ENCODE measurements around the gene ITGB2. TPM values are rescaled to one million over a fixed set of nuclear protein-coding genes. Genes with fewer than 3 reads are reported as not detected.

ITGB2 gene
- total RNA-seq, 5 donors from 2014 or later (not counting 1 experiment from before 2014, with no cell fraction given), result 249 to 498 (median 304) TPM

- Mint-ChIP-seq H3K27me3 (no peaks in the 10 kb centered on the region), H3K9me3 (no peaks in the 10 kb centered on the region), H3K4me3 (no peak overlapping the region), H3K4me1 (peaks cover 5 to 13% (median 9%) of the 10 kb centered on the region in 3 donors), H3K36me3 (peaks cover 11% of the 10 kb centered on the region), H3K27ac (no peak overlapping the region)
- H3K27me3 ChIP-seq (replicated peaks in 1 of 2; ENCODE audit: control insufficient read depth in 2 of 2, extremely low read depth in 1 of 2, insufficient read depth in 2 of 2, low read length in 1 of 2), result no peaks in the 10 kb centered on the region
- no peak overlapping the region for H3K27ac ChIP-seq (ENCODE audit: low read length)
- peaks cover 3 to 43% of the 10 kb centered on the region in 2 experiments for H3K4me1 ChIP-seq (ENCODE audit: control insufficient read depth in 1 of 2, extremely low read depth in 1 of 2, insufficient read depth in 2 of 2, low read length in 2 of 2)
- H3K4me3 ChIP-seq (ENCODE audit: control insufficient read depth in 1 of 2, extremely low read depth in 1 of 2, low read length in 1 of 2), result no peak overlapping the region
- no peak for DNase-seq
- no peak for ATAC-seq (replicated peaks in 1 of 4)
- ChIA-PET CTCF (no interaction called here), POLR2A (no interaction called here)
- WGBS (ENCODE audit: insufficient coverage), result 98% methylated on average over 18 of the region's 24 CpGs
- H3K36me3 ChIP-seq (ENCODE audit: control insufficient read depth in 2 of 2, extremely low read depth in 1 of 2, insufficient read depth in 1 of 2, low read length in 1 of 2), result peaks cover 38 to 70% of the 10 kb centered on the region in 2 donors
- no peaks in the 10 kb centered on the region for H3K9me3 ChIP-seq
Measured at GRCh38 chr21:44887807-44888580, 32.7 kb downstream of the ITGB2 start.

GRCh38 chr21:44887126-44887806 lies 33.4 kb downstream of the ITGB2 start:
- ATAC-seq (replicated peaks in 1 of 4) (no peak), DNase-seq (no peak)
- Histone ChIP-seq H3K36me3 (ENCODE audit: control insufficient read depth in 2 of 2, extremely low read depth in 1 of 2, insufficient read depth in 1 of 2, low read length in 1 of 2) (peaks cover 35 to 68% of the 10 kb centered on the region in 2 donors), H3K4me3 (ENCODE audit: control insufficient read depth in 1 of 2, extremely low read depth in 1 of 2, low read length in 1 of 2) (no peak overlapping the region), H3K4me1 (ENCODE audit: control insufficient read depth in 1 of 2, extremely low read depth in 1 of 2, insufficient read depth in 2 of 2, low read length in 2 of 2) (peaks cover 0 to 38% of the 10 kb centered on the region in 2 experiments), H3K27ac (ENCODE audit: low read length) (no peak overlapping the region), H3K27me3 (replicated peaks in 1 of 2; ENCODE audit: control insufficient read depth in 2 of 2, extremely low read depth in 1 of 2, insufficient read depth in 2 of 2, low read length in 1 of 2) (no peaks in the 10 kb centered on the region), H3K9me3 (no peaks in the 10 kb centered on the region)
- Mint-ChIP-seq H3K4me1 (peaks cover 2 to 13% (median 5%) of the 10 kb centered on the region in 3 donors), H3K9me3 (no peaks in the 10 kb centered on the region), H3K4me3 (no peak overlapping the region), H3K27me3 (no peaks in the 10 kb centered on the region), H3K36me3 (peaks cover 11% of the 10 kb centered on the region), H3K27ac (no peak overlapping the region)
- ChIA-PET POLR2A (no interaction called here), CTCF (no interaction called here)
- 94% methylated on average over 9 of the region's 11 CpGs for WGBS (ENCODE audit: insufficient coverage)

- H3K27me3 Mint-ChIP-seq, result no peaks in the 10 kb centered on the region
- no peaks in the 10 kb centered on the region for H3K27me3 ChIP-seq (replicated peaks in 1 of 2; ENCODE audit: control insufficient read depth in 2 of 2, extremely low read depth in 1 of 2, insufficient read depth in 2 of 2, low read length in 1 of 2)
- no peak overlapping the region for H3K4me3 Mint-ChIP-seq
- peaks cover 5 to 38% of the 10 kb centered on the region in 2 experiments for H3K4me1 ChIP-seq (ENCODE audit: control insufficient read depth in 1 of 2, extremely low read depth in 1 of 2, insufficient read depth in 2 of 2, low read length in 2 of 2)
- H3K9me3 ChIP-seq, result no peaks in the 10 kb centered on the region
- no peak overlapping the region for H3K4me3 ChIP-seq (ENCODE audit: control insufficient read depth in 1 of 2, extremely low read depth in 1 of 2, low read length in 1 of 2)
- ATAC-seq (replicated peaks in 1 of 4) (no peak), DNase-seq (no peak)
- peaks cover 11% of the 10 kb centered on the region for H3K36me3 Mint-ChIP-seq
- CTCF ChIA-PET, result no interaction called here
- POLR2A ChIA-PET, result no interaction called here
- peak overlapping the region; percentile 52 for H3K27ac Mint-ChIP-seq
- H3K27ac ChIP-seq (ENCODE audit: low read length), result no peak overlapping the region
- peaks cover 11 to 19% (median 14%) of the 10 kb centered on the region in 3 donors for H3K4me1 Mint-ChIP-seq
- 95% methylated on average over 35 of the region's 44 CpGs for WGBS (ENCODE audit: insufficient coverage)
- H3K36me3 ChIP-seq (ENCODE audit: control insufficient read depth in 2 of 2, extremely low read depth in 1 of 2, insufficient read depth in 1 of 2, low read length in 1 of 2), result peaks cover 32 to 60% of the 10 kb centered on the region in 2 donors
- no peaks in the 10 kb centered on the region for H3K9me3 Mint-ChIP-seq
Measured at GRCh38 chr21:44886113-44887075, 34.3 kb downstream of the ITGB2 start.

- Mint-ChIP-seq H3K36me3 (peaks cover 8% of the 10 kb centered on the region), H3K27me3 (no peaks in the 10 kb centered on the region), H3K4me1 (peaks cover 19 to 27% (median 19%) of the 10 kb centered on the region in 3 donors), H3K9me3 (no peaks in the 10 kb centered on the region), H3K4me3 (no peak overlapping the region), H3K27ac (no peak overlapping the region)
- POLR2A ChIA-PET, result no interaction called here
- Histone ChIP-seq H3K27ac (ENCODE audit: low read length) (no peak overlapping the region), H3K4me1 (ENCODE audit: control insufficient read depth in 1 of 2, extremely low read depth in 1 of 2, insufficient read depth in 2 of 2, low read length in 2 of 2) (peaks cover 13 to 34% of the 10 kb centered on the region in 2 experiments), H3K9me3 (no peaks in the 10 kb centered on the region), H3K27me3 (replicated peaks in 1 of 2; ENCODE audit: control insufficient read depth in 2 of 2, extremely low read depth in 1 of 2, insufficient read depth in 2 of 2, low read length in 1 of 2) (no peaks in the 10 kb centered on the region), H3K36me3 (ENCODE audit: control insufficient read depth in 2 of 2, extremely low read depth in 1 of 2, insufficient read depth in 1 of 2, low read length in 1 of 2) (peaks cover 32 to 52% of the 10 kb centered on the region in 2 donors), H3K4me3 (ENCODE audit: control insufficient read depth in 1 of 2, extremely low read depth in 1 of 2, low read length in 1 of 2) (no peak overlapping the region)
- WGBS (ENCODE audit: insufficient coverage), result 80% methylated on average over 5 of the region's 11 CpGs
- ATAC-seq (replicated peaks in 1 of 4) (no peak), DNase-seq (no peak)
- CTCF ChIA-PET, result no interaction called here
Measured at GRCh38 chr21:44885615-44886014, 35.1 kb downstream of the ITGB2 start.

GRCh38 chr21:44884097-44884496 lies 36.6 kb downstream of the ITGB2 start:
- Mint-ChIP-seq H3K36me3 (peaks cover 4% of the 10 kb centered on the region), H3K9me3 (no peaks in the 10 kb centered on the region), H3K4me3 (no peak overlapping the region), H3K27ac (peak overlapping the region in 1 of 2 donors; percentile 39), H3K4me1 (peaks cover 23 to 32% (median 24%) of the 10 kb centered on the region in 3 donors), H3K27me3 (no peaks in the 10 kb centered on the region)
- Histone ChIP-seq H3K27me3 (replicated peaks in 1 of 2; ENCODE audit: control insufficient read depth in 2 of 2, extremely low read depth in 1 of 2, insufficient read depth in 2 of 2, low read length in 1 of 2) (no peaks in the 10 kb centered on the region), H3K4me3 (ENCODE audit: control insufficient read depth in 1 of 2, extremely low read depth in 1 of 2, low read length in 1 of 2) (no peak overlapping the region), H3K36me3 (ENCODE audit: control insufficient read depth in 2 of 2, extremely low read depth in 1 of 2, insufficient read depth in 1 of 2, low read length in 1 of 2) (peaks cover 18 to 37% of the 10 kb centered on the region in 2 donors), H3K27ac (ENCODE audit: low read length) (peak overlapping the region; percentile 14), H3K9me3 (no peaks in the 10 kb centered on the region), H3K4me1 (ENCODE audit: control insufficient read depth in 1 of 2, extremely low read depth in 1 of 2, insufficient read depth in 2 of 2, low read length in 2 of 2) (peaks cover 19 to 30% of the 10 kb centered on the region in 2 experiments)
- no peak for ATAC-seq (replicated peaks in 1 of 4)
- CTCF ChIA-PET, result interaction anchor here in 1 of 2 donors (0.6 to 0.7 kb wide), 3 partner anchors 48 to 83 kb away, joined by 6 to 7 read pairs (median 6); no protein-coding TSS in a partner anchor
- POLR2A ChIA-PET, result no interaction called here
- DNase-seq, result no peak
- WGBS (ENCODE audit: insufficient coverage), result 62% methylated on average over 6 of the region's 7 CpGs

- 96% methylated on average over 11 of the region's 11 CpGs for WGBS (ENCODE audit: insufficient coverage)
- Histone ChIP-seq H3K27me3 (replicated peaks in 1 of 2; ENCODE audit: control insufficient read depth in 2 of 2, extremely low read depth in 1 of 2, insufficient read depth in 2 of 2, low read length in 1 of 2) (no peaks in the 10 kb centered on the region), H3K27ac (ENCODE audit: low read length) (no peak overlapping the region), H3K9me3 (no peaks in the 10 kb centered on the region), H3K4me1 (ENCODE audit: control insufficient read depth in 1 of 2, extremely low read depth in 1 of 2, insufficient read depth in 2 of 2, low read length in 2 of 2) (peaks cover 19 to 30% of the 10 kb centered on the region in 2 experiments), H3K36me3 (ENCODE audit: control insufficient read depth in 2 of 2, extremely low read depth in 1 of 2, insufficient read depth in 1 of 2, low read length in 1 of 2) (peaks cover 18 to 28% of the 10 kb centered on the region in 2 donors), H3K4me3 (ENCODE audit: control insufficient read depth in 1 of 2, extremely low read depth in 1 of 2, low read length in 1 of 2) (no peak overlapping the region)
- no peak for ATAC-seq (replicated peaks in 1 of 4)
- Mint-ChIP-seq H3K4me1 (peaks cover 23 to 32% (median 24%) of the 10 kb centered on the region in 3 donors), H3K27ac (peak overlapping the region in 1 of 2 donors; percentile 23), H3K36me3 (peaks cover 4% of the 10 kb centered on the region), H3K27me3 (no peaks in the 10 kb centered on the region), H3K4me3 (no peak overlapping the region), H3K9me3 (no peaks in the 10 kb centered on the region)
- ChIA-PET POLR2A (no interaction called here), CTCF (interaction anchor here in 1 of 2 donors (0.6 kb wide), 1 partner anchor 24 kb away, joined by 4 read pairs; no protein-coding TSS in a partner anchor)
- DNase-seq, result no peak
Measured at GRCh38 chr21:44883250-44883649, 37.4 kb downstream of the ITGB2 start.

All from T-cell (primary cell).